Endodermal cell (in vitro differentiated cells): ENCODE results near the gene TUBA4B. TPM values are rescaled to one million over a fixed set of nuclear protein-coding genes. Genes with fewer than 3 reads are reported as not detected.

Experiments
- DNase-seq: peaks from one replicate; pipeline ENCODE4 v3.0.0-alpha.2; 2017
- H3K27ac ChIP-seq: 2 replicates; pipeline ENCODE4 v1.5.1; 2013; ENCODE audit warnings: mild to moderate bottlenecking, low read depth, low read length, moderate library complexity
- H3K27me3 ChIP-seq: 2 replicates; pipeline ENCODE4 v1.6.1; 2013; ENCODE audit warnings: mild to moderate bottlenecking, low read length, moderate library complexity; ENCODE audit not compliant: insufficient read depth, control insufficient read depth, poor library complexity, severe bottlenecking
- H3K36me3 ChIP-seq: 2 replicates; pipeline ENCODE4 v1.7.0; 2013; ENCODE audit warnings: mild to moderate bottlenecking, low read length, moderate library complexity; ENCODE audit not compliant: control insufficient read depth, insufficient read depth
- H3K4me1 ChIP-seq: one replicate; pipeline ENCODE4 v1.7.0; 2013; ENCODE audit warnings: low read length; ENCODE audit not compliant: control insufficient read depth, insufficient read depth
- H3K4me3 ChIP-seq: 2 replicates; pipeline ENCODE4 v1.5.1; 2013; ENCODE audit warnings: mild to moderate bottlenecking, low read length, moderate library complexity
- H3K9ac ChIP-seq: 2 replicates; pipeline ENCODE4 v1.6.1; 2013; ENCODE audit warnings: mild to moderate bottlenecking, low read length, moderate library complexity; ENCODE audit not compliant: poor library complexity, severe bottlenecking; ENCODE audit errors: extremely low read depth
- H3K9me3 ChIP-seq: 2 replicates; pipeline ENCODE4 v1.6.1; 2013; ENCODE audit warnings: mild to moderate bottlenecking, low read length, moderate library complexity; ENCODE audit not compliant: control insufficient read depth
- H3K27ac Mint-ChIP-seq: 2 replicates; pipeline ENCODE4 v1.8.0; 2020; ENCODE audit warnings: mixed read lengths
- H3K27me3 Mint-ChIP-seq: 2 replicates; pipeline ENCODE4 v1.8.0; 2021; ENCODE audit warnings: mild to moderate bottlenecking, mixed read lengths; ENCODE audit not compliant: insufficient read depth
- H3K36me3 Mint-ChIP-seq: 2 replicates; pipeline ENCODE4 v1.8.0; 2020; ENCODE audit warnings: low read depth, mixed read lengths
- H3K4me1 Mint-ChIP-seq: 2 replicates; pipeline ENCODE4 v1.8.0; 2020; ENCODE audit warnings: mixed read lengths
- H3K4me3 Mint-ChIP-seq: 2 replicates; pipeline ENCODE4 v1.8.0; 2020; ENCODE audit warnings: mild to moderate bottlenecking, moderate library complexity, mixed read lengths
- H3K9me3 Mint-ChIP-seq: 2 replicates; pipeline ENCODE4 v1.8.0; 2020; ENCODE audit warnings: mild to moderate bottlenecking, mixed read lengths
- WGBS, 2 experiments: methylation state at CpG; one replicate each; pipeline versions ENCODE4 v1.1.5 to v1.1.7; 2013; ENCODE audit warnings: missing lambda C conversion rate in 2 of 2, mixed read lengths in 1 of 2; ENCODE audit not compliant: insufficient coverage in 1 of 2, insufficient read length in 1 of 2; 5-methylcytosine and 5-hydroxymethylcytosine counted together
- total RNA-seq, 2 donors: library from RNA; stranded (reverse); fragmentation: NEBNext Ultra II Directional in 1 of 2; extraction: Animal tissue kit (Norgen Biotek cat#: 25700) in 1 of 2; gene quantifications; 2 replicates in 1 of 2; 3 replicates in 1 of 2; pipeline ENCODE4 v1.2.1, GENCODE V29; 2021
- TF ChIP-seq, protein P1 (sequence below): fragments of 200-600 bp; sonication (generic); conservative IDR thresholded peaks from 2 replicates; pipeline ENCODE4 v1.5.0; 2021; ENCODE audit warnings: antibody characterized with exemption, mild to moderate bottlenecking

TUBA4B gene
- total RNA-seq, 2 donors from 2014 or later = not detected

DNA sequence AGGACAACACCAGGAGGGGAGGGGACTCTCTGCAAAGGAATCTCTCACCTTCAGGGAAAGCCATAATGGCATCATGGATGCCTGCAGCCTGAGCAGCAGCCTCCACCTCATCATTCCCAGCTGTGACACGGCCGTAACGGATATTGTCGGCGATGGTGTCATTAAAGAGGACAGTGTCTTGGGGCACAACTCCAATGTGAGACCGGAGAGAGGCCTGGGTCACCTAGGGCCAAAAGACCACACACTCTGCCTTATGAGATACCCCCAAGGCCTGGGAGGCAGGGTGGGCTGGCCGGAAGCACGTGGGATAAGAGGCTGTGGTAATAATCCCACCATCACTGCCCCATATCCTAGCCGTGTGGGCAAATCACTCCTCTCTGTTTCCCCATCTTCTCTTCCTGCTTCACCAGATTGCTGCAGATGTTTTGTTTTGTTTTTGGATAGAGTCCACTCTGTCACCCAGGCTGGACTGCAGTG lies 42.1 kb upstream of the TUBA4B start:
- peaks cover 6% of the 10 kb centered on the region for H3K4me1 Mint-ChIP-seq
- TF ChIP-seq, protein P1, sequence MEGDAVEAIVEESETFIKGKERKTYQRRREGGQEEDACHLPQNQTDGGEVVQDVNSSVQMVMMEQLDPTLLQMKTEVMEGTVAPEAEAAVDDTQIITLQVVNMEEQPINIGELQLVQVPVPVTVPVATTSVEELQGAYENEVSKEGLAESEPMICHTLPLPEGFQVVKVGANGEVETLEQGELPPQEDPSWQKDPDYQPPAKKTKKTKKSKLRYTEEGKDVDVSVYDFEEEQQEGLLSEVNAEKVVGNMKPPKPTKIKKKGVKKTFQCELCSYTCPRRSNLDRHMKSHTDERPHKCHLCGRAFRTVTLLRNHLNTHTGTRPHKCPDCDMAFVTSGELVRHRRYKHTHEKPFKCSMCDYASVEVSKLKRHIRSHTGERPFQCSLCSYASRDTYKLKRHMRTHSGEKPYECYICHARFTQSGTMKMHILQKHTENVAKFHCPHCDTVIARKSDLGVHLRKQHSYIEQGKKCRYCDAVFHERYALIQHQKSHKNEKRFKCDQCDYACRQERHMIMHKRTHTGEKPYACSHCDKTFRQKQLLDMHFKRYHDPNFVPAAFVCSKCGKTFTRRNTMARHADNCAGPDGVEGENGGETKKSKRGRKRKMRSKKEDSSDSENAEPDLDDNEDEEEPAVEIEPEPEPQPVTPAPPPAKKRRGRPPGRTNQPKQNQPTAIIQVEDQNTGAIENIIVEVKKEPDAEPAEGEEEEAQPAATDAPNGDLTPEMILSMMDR = no peak
- DNase-seq = no peak
- Histone ChIP-seq H3K36me3 (peaks cover 65% of the 10 kb centered on the region), H3K27ac (no peak overlapping the region), H3K9me3 (no peaks in the 10 kb centered on the region), H3K27me3 (no peaks in the 10 kb centered on the region), H3K4me1 (no peaks in the 10 kb centered on the region), H3K4me3 (no peak overlapping the region), H3K9ac (no peak overlapping the region)
- H3K9me3 Mint-ChIP-seq = no peaks in the 10 kb centered on the region
- peaks cover 50% of the 10 kb centered on the region for H3K36me3 Mint-ChIP-seq
- 92 to 95% methylated on average over 6 to 9 of the region's 9 CpGs for WGBS, 2 experiments
- H3K4me3 Mint-ChIP-seq = no peak overlapping the region
- peak overlapping the region; percentile 36 for H3K27ac Mint-ChIP-seq
- H3K27me3 Mint-ChIP-seq = no peaks in the 10 kb centered on the region

DNA sequence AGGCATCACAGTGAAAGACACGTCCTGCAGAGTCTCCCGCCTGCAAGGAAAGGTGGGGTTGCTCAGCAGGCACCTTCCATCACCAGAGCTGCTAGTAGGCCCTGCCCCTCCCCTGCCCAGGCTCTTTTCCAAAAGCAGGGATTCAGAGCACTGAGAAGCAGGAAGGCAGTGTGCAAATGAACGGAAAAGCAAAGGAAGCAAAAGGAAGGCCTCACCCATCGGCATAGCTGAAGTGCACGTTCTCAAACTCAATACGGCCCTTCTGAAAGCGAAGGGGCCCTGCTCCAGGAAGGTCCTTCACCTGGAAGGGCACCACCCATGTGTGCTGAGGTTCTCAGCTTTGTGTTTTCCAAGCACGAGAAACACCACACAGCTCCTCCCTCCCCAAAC lies 40.0 kb upstream of the TUBA4B start:
- WGBS, 2 experiments = 92 to 96% methylated on average over 7 to 8 of the region's 8 CpGs
- H3K27me3 ChIP-seq = no peaks in the 10 kb centered on the region
- Mint-ChIP-seq H3K9me3 (no peaks in the 10 kb centered on the region), H3K36me3 (peaks cover 58% of the 10 kb centered on the region), H3K4me3 (no peak overlapping the region), H3K4me1 (peaks cover 11% of the 10 kb centered on the region), H3K27me3 (no peaks in the 10 kb centered on the region), H3K27ac (no peak overlapping the region)
- no peaks in the 10 kb centered on the region for H3K4me1 ChIP-seq
- TF ChIP-seq, protein P1 = no peak
- H3K4me3 ChIP-seq = no peak overlapping the region
- peaks cover 66% of the 10 kb centered on the region for H3K36me3 ChIP-seq
- no peak overlapping the region for H3K9ac ChIP-seq
- H3K27ac ChIP-seq = no peak overlapping the region
- H3K9me3 ChIP-seq = no peaks in the 10 kb centered on the region
- DNase-seq = no peak

DNA sequence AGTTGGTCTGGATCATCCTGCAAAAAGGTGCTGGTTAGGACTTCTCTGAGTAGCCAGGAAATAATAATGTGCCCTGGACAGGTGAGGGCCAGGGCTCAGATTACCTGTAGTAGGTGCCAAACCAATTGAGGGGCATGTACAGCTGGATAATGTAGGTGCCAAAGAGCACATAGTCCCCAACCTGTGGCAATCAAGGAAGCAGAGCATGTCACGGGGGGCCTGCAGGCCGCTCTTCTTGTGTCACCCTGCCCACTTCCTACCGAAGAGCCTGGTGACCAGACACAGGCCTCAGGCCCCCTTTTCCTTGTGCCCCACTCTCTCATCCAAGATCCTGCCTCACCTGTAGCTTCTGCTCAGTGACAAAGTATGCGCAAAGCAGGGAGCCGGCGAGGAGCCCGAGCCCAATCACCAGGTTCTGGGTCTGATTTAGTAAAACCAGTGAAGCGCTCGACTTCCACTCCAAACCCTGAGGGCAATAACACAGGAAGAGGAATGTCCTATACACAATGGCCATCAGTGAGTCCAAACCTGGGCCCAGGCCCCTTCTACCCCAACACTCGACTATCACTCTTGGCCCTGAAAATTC lies 39.5 kb upstream of the TUBA4B start:
- no peak overlapping the region for H3K4me3 Mint-ChIP-seq
- Histone ChIP-seq H3K9me3 (no peaks in the 10 kb centered on the region), H3K27me3 (no peaks in the 10 kb centered on the region), H3K27ac (no peak overlapping the region), H3K36me3 (peaks cover 61% of the 10 kb centered on the region), H3K4me1 (no peaks in the 10 kb centered on the region), H3K4me3 (no peak overlapping the region), H3K9ac (no peak overlapping the region)
- H3K27me3 Mint-ChIP-seq = no peaks in the 10 kb centered on the region
- 97 to 100% methylated on average over 9 to 10 of the region's 10 CpGs for WGBS, 2 experiments
- TF ChIP-seq, protein P1 = no peak
- H3K27ac Mint-ChIP-seq = no peak overlapping the region
- no peaks in the 10 kb centered on the region for H3K9me3 Mint-ChIP-seq
- DNase-seq = no peak
- H3K4me1 Mint-ChIP-seq = peaks cover 12% of the 10 kb centered on the region
- H3K36me3 Mint-ChIP-seq = peaks cover 52% of the 10 kb centered on the region
